ENCODE results near the gene ZNF784.

DNA sequence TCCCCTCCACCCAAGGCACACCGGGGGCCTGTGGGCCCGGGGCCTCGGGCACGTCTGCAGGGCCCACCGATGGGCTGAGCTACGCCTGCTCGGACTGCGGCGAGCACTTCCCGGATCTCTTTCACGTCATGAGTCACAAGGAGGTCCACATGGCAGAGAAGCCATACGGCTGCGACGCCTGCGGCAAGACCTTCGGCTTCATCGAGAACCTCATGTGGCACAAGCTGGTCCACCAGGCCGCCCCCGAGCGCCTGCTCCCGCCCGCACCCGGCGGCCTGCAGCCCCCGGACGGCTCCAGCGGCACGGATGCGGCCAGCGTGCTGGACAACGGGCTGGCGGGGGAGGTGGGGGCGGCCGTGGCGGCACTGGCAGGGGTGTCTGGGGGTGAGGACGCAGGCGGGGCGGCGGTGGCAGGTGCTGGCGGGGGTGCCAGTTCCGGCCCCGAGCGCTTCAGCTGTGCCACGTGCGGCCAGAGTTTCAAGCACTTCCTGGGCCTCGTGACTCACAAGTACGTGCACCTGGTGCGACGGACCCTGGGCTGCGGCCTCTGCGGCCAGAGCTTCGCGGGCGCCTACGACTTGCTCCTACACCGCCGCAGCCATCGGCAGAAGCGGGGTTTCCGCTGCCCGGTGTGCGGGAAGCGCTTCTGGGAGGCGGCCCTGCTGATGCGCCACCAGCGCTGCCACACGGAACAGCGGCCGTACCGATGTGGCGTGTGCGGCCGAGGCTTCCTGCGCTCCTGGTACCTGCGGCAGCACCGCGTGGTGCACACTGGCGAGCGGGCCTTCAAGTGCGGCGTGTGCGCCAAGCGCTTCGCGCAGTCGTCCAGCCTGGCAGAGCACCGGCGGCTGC, 8.6 kb downstream of the ZNF784 start:
- TF ChIP-seq, protein P1, sequence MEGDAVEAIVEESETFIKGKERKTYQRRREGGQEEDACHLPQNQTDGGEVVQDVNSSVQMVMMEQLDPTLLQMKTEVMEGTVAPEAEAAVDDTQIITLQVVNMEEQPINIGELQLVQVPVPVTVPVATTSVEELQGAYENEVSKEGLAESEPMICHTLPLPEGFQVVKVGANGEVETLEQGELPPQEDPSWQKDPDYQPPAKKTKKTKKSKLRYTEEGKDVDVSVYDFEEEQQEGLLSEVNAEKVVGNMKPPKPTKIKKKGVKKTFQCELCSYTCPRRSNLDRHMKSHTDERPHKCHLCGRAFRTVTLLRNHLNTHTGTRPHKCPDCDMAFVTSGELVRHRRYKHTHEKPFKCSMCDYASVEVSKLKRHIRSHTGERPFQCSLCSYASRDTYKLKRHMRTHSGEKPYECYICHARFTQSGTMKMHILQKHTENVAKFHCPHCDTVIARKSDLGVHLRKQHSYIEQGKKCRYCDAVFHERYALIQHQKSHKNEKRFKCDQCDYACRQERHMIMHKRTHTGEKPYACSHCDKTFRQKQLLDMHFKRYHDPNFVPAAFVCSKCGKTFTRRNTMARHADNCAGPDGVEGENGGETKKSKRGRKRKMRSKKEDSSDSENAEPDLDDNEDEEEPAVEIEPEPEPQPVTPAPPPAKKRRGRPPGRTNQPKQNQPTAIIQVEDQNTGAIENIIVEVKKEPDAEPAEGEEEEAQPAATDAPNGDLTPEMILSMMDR (conservative IDR thresholded peaks at IDR 0.05; ENCODE audit: low read depth, low read length), result no peak
- no peak for TF ChIP-seq BHLHE40 (IDR thresholded peaks at IDR 0.05; ENCODE audit: low read depth, low read length)
- no peak for TF ChIP-seq SMC3 (IDR thresholded peaks at IDR 0.05; ENCODE audit: low read depth, low read length)
- TF ChIP-seq POLR2A (IDR thresholded peaks at IDR 0.05; ENCODE audit: low read depth, low read length), result no peak
- TF ChIP-seq MXI1 (IDR thresholded peaks at IDR 0.05; ENCODE audit: borderline replicate concordance, low read depth, low read length), result no peak
- no peak for TF ChIP-seq CHD1 (IDR thresholded peaks at IDR 0.05; ENCODE audit: low read depth, low read length)
- TF ChIP-seq RAD21 (IDR thresholded peaks at IDR 0.05; ENCODE audit: low read length), result no peak
- TF ChIP-seq, protein P2, sequence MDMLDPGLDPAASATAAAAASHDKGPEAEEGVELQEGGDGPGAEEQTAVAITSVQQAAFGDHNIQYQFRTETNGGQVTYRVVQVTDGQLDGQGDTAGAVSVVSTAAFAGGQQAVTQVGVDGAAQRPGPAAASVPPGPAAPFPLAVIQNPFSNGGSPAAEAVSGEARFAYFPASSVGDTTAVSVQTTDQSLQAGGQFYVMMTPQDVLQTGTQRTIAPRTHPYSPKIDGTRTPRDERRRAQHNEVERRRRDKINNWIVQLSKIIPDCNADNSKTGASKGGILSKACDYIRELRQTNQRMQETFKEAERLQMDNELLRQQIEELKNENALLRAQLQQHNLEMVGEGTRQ (IDR thresholded peaks at IDR 0.05; ENCODE audit: low read depth, low read length), result no peak
- TF ChIP-seq MAFK (IDR thresholded peaks at IDR 0.05; ENCODE audit: low read depth, low read length), result no peak
- TF ChIP-seq RFX5 (IDR thresholded peaks at IDR 0.05; ENCODE audit: low read depth, low read length), result no peak
- no peak for TF ChIP-seq RCOR1 (IDR thresholded peaks at IDR 0.05; ENCODE audit: insufficient replicate concordance, low read length)
- TF ChIP-seq, protein P3, sequence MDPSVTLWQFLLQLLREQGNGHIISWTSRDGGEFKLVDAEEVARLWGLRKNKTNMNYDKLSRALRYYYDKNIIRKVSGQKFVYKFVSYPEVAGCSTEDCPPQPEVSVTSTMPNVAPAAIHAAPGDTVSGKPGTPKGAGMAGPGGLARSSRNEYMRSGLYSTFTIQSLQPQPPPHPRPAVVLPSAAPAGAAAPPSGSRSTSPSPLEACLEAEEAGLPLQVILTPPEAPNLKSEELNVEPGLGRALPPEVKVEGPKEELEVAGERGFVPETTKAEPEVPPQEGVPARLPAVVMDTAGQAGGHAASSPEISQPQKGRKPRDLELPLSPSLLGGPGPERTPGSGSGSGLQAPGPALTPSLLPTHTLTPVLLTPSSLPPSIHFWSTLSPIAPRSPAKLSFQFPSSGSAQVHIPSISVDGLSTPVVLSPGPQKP (IDR thresholded peaks at IDR 0.05; ENCODE audit: borderline replicate concordance, low read depth, low read length), result no peak
- no peak for TF ChIP-seq MAZ (IDR thresholded peaks at IDR 0.05; ENCODE audit: borderline replicate concordance, low read depth, low read length)
- TF ChIP-seq CEBPB (IDR thresholded peaks at IDR 0.05; ENCODE audit: low read depth, low read length), result no peak

Data from IMR-90 (cell line).